ENCODE results near the gene PARD3B.

The PARD3B gene

GRCh38 chr2:204825681-204826080 is 280.4 kb downstream of the PARD3B start:
- no peak for DNase-seq (ENCODE audit: low read depth)
- TF ChIP-seq, protein P1, sequence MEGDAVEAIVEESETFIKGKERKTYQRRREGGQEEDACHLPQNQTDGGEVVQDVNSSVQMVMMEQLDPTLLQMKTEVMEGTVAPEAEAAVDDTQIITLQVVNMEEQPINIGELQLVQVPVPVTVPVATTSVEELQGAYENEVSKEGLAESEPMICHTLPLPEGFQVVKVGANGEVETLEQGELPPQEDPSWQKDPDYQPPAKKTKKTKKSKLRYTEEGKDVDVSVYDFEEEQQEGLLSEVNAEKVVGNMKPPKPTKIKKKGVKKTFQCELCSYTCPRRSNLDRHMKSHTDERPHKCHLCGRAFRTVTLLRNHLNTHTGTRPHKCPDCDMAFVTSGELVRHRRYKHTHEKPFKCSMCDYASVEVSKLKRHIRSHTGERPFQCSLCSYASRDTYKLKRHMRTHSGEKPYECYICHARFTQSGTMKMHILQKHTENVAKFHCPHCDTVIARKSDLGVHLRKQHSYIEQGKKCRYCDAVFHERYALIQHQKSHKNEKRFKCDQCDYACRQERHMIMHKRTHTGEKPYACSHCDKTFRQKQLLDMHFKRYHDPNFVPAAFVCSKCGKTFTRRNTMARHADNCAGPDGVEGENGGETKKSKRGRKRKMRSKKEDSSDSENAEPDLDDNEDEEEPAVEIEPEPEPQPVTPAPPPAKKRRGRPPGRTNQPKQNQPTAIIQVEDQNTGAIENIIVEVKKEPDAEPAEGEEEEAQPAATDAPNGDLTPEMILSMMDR (IDR thresholded peaks at IDR 0.05; ENCODE audit: control insufficient read depth, extremely low read depth, insufficient read depth) = no peak
- no peak overlapping the region for H3K4me3 ChIP-seq (ENCODE audit: low read depth, low read length)

- TF ChIP-seq, protein P1 (IDR thresholded peaks at IDR 0.05; ENCODE audit: control insufficient read depth, extremely low read depth, insufficient read depth) = no peak
- no peak for DNase-seq (ENCODE audit: low read depth)
These were observed 282.7 kb downstream of the PARD3B start for GRCh38 chr2:204827701-204828590.

GRCh38 chr2:204834716-204835384 is 289.6 kb downstream of the PARD3B start:
- H3K4me3 ChIP-seq (ENCODE audit: low read depth, low read length) = no peak overlapping the region
- no peak for DNase-seq (ENCODE audit: low read depth)
- TF ChIP-seq, protein P1 (IDR thresholded peaks at IDR 0.05; ENCODE audit: control insufficient read depth, extremely low read depth, insufficient read depth) = no peak

More at GRCh38 chr2:204827701-204828590, 282.7 kb downstream of the PARD3B start:
- no peak overlapping the region for H3K4me3 ChIP-seq (ENCODE audit: low read depth, low read length)

DNA sequence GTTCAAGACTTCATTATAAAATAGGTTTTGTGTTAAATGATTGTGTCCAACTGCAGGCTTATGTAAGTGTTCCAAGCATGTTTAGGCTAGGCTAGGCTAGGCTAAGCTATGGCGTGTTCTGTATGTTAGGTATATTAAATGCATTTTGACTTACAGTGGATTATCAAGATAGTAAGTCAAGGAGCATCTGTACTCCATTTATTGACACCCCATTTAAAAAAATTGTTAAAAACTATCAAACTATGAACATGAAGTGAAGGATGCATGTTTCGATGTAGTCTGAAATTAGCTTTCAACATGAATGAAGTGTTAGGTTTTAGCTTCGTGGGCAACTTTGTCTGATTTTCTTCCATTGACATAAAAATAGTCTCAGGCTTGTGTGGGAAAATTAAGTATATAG is 290.5 kb downstream of the PARD3B start:
- no peak for DNase-seq (ENCODE audit: low read depth)
- TF ChIP-seq, protein P1 (IDR thresholded peaks at IDR 0.05; ENCODE audit: control insufficient read depth, extremely low read depth, insufficient read depth) = no peak

DNA sequence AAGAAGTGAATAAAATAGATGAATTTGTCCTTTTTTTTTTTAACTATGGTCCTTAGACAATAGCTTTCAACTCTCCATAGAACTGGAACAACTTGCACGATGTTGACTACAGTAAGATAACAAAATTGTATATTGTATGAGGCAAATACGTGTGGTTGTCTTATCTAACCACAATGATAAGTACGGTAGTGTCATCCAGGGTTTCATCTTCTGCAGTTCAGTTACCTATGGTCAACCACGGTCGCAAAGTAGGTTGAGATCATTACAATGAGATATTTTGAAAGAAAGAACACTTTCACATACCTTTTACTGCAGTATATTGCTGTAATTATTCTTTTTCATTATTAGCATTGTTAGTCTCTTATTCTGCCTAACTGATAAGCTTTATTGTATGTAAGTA is 295.2 kb downstream of the PARD3B start:
- no peak for DNase-seq (ENCODE audit: low read depth)
- H3K4me3 ChIP-seq (ENCODE audit: low read depth, low read length) = no peak overlapping the region
- TF ChIP-seq, protein P1 (IDR thresholded peaks at IDR 0.05; ENCODE audit: control insufficient read depth, extremely low read depth, insufficient read depth) = no peak

More for the DNA sequence above, 290.5 kb downstream of the PARD3B start:
- H3K4me3 ChIP-seq (ENCODE audit: low read depth, low read length) = no peak overlapping the region

GRCh38 chr2:204842068-204842467 is 296.8 kb downstream of the PARD3B start:
- no peak for DNase-seq (ENCODE audit: low read depth)
- H3K4me3 ChIP-seq (ENCODE audit: low read depth, low read length) = no peak overlapping the region
- TF ChIP-seq, protein P1 (IDR thresholded peaks at IDR 0.05; ENCODE audit: control insufficient read depth, extremely low read depth, insufficient read depth) = no peak
